ENCODE measurements around the gene AKT2.
"Not testable (repeated sequence)": the region's sequence is repeated elsewhere in the genome, so short reads cannot be mapped to it uniquely, and the experiment has no call there.

The AKT2 gene

GRCh38 chr19:40232949-40233810 is 52.0 kb downstream of the AKT2 start:
- DNase-seq, result no peak

- DNase-seq, result no peak
Measured at GRCh38 chr19:40232479-40232878, 52.7 kb downstream of the AKT2 start.

GRCh38 chr19:40231544-40232424 is 53.4 kb downstream of the AKT2 start:
- DNase-seq, result no peak

- DNase-seq, result no peak
Measured at GRCh38 chr19:40231057-40231456, 54.1 kb downstream of the AKT2 start.

GRCh38 chr19:40229926-40230417 is 55.2 kb downstream of the AKT2 start:
- no peak for DNase-seq

- no peak for DNase-seq
Measured at GRCh38 chr19:40229484-40229883, 55.7 kb downstream of the AKT2 start.

- no peak for DNase-seq
Measured at GRCh38 chr19:40228863-40229262, 56.3 kb downstream of the AKT2 start.

GRCh38 chr19:40228346-40228745 is 56.8 kb downstream of the AKT2 start:
- no peak for DNase-seq

- no peak for DNase-seq
Measured at GRCh38 chr19:40225440-40226305, 59.5 kb downstream of the AKT2 start.

- no peak for DNase-seq
Measured at GRCh38 chr19:40224342-40225150, 60.6 kb downstream of the AKT2 start.

GRCh38 chr19:40223135-40223822 is 61.9 kb downstream of the AKT2 start:
- no peak for DNase-seq

GRCh38 chr19:40221858-40222619 is 63.1 kb downstream of the AKT2 start:
- DNase-seq, result peak; percentile 87 to 97

- DNase-seq, result no peak
Measured at GRCh38 chr19:40220674-40221073, 64.5 kb downstream of the AKT2 start.

- DNase-seq, result peak; percentile 20 to 60
Measured at GRCh38 chr19:40219721-40220276, 65.3 kb downstream of the AKT2 start.

- not testable (repeated sequence) for DNase-seq
Measured at GRCh38 chr19:40219029-40219428, 66.1 kb downstream of the AKT2 start.

- peak in 1 of 2 donors; percentile 9 for DNase-seq
Measured at GRCh38 chr19:40217934-40218890, 66.9 kb downstream of the AKT2 start, which contains the start of gene TTC9B. Gene TTC9B, minus strand, starts transcription at chr19:40218384. Its CDS starts 3 bp downstream, at chr19:40218381.

GRCh38 chr19:40217027-40217810 is 67.9 kb downstream of the AKT2 start:
- DNase-seq, result peak in 1 of 2 donors; percentile 6

- DNase-seq, result no peak
Measured at GRCh38 chr19:40216777-40217026, 68.4 kb downstream of the AKT2 start.

Measured in inflammatory macrophage treated with lipopolysaccharide for 1 hour (primary cell).